AG09309 (cell line): ENCODE measurements around the gene THBS3.

Experiments used
- DNase-seq: peaks from one replicate; pipeline ENCODE4 v3.0.0-alpha.2; 2010; ENCODE audit warnings: low read depth
- H3K4me3 ChIP-seq: 2 replicates; pipeline ENCODE4 v1.5.1; 2011; ENCODE audit warnings: mild to moderate bottlenecking, low read depth, low read length, moderate library complexity; ENCODE audit not compliant: control insufficient read depth
- CTCF ChIP-seq: IDR thresholded peaks from 2 replicates; pipeline ENCODE4 v1.5.1; 2011; ENCODE audit warnings: mild to moderate bottlenecking, low read depth, low read length, inconsistent platforms; ENCODE audit not compliant: insufficient read depth, control insufficient read depth; ENCODE audit errors: missing control alignments

Gene THBS3

GRCh38 chr1:155206891-155207805 is 549 bp downstream of the THBS3 start:
- TF ChIP-seq CTCF = peak; percentile 92
- DNase-seq = no peak
- H3K4me3 ChIP-seq = peak overlapping the region; percentile 83

- no peak for TF ChIP-seq CTCF
- DNase-seq = no peak
- H3K4me3 ChIP-seq = no peak overlapping the region
Observed at GRCh38 chr1:155205969-155206593, 1.6 kb downstream of the THBS3 start.

- no peak for TF ChIP-seq CTCF
- DNase-seq = no peak
- H3K4me3 ChIP-seq = no peak overlapping the region
Observed at GRCh38 chr1:155205035-155205434, 2.7 kb downstream of the THBS3 start.

GRCh38 chr1:155202731-155203515 is 4.8 kb downstream of the THBS3 start:
- H3K4me3 ChIP-seq = no peak overlapping the region
- no peak for TF ChIP-seq CTCF
- no peak for DNase-seq

- no peak for DNase-seq
- H3K4me3 ChIP-seq = no peak overlapping the region
- no peak for TF ChIP-seq CTCF
Observed at GRCh38 chr1:155202198-155202597, 5.5 kb downstream of the THBS3 start.

- no peak for DNase-seq
- no peak for TF ChIP-seq CTCF
- H3K4me3 ChIP-seq = no peak overlapping the region
Observed at GRCh38 chr1:155200920-155201319, 6.8 kb downstream of the THBS3 start.
